K562 (cell line): ENCODE measurements around the gene AGPAT2. TPM values are rescaled to one million over a fixed set of nuclear protein-coding genes. Genes with fewer than 3 reads are reported as not detected.
A peak's percentile ranks its signal among the peaks of the same experiment; 100 is the strongest.

Source experiments
- ATAC-seq: fragments of 200-7000 bp; cut with Tn5 transposase; 3 replicates; pipeline ENCODE4 v1.9.1; 2020; ENCODE audit warnings: moderate library complexity
- BruUV-seq: library from RNA; stranded (reverse); fragments of 400-500 nt; replicated peaks from 2 replicates; lab custom pipeline; 2021; lab: Mats Ljungman, UMichigan
- CTCF ChIA-PET: fragments of 300-600 bp; formaldehyde crosslinking; extraction: SDS; loops from one replicate; lab custom pipeline; 2021; ENCODE audit warnings: low intra/inter-chr PET ratio; lab: Yijun Ruan, JAX
- POLR2A ChIA-PET: fragments of 300-600, 350-650 bp; sonication (Branson Sonifier 250); formaldehyde crosslinking; extraction: SDS; loops from one replicate; lab custom pipeline; 2021; ENCODE audit warnings: antibody characterized with exemption, inconsistent platforms; lab: Yijun Ruan, JAX
- DNase-seq, 4 experiments: peaks; one replicate each; pipeline versions ENCODE4 v3.0.0 to v3.0.0-alpha.2; 2011 to 2018; ENCODE audit warnings: low spot score in 3 of 4, mixed read lengths in 3 of 4; ENCODE audit errors: extremely low read depth in 1 of 4
- FAIRE-seq: peaks from 2 replicates; lab custom pipeline; 2011; peaks lifted over from hg19 to GRCh38; lab: Jason Lieb, UNC
- H2AFZ ChIP-seq: 2 replicates; pipeline ENCODE4 v1.6.0; 2011; ENCODE audit warnings: low read depth, low read length, control low read depth, inconsistent platforms
- H3K27ac ChIP-seq: fragments of 200-600 bp; 3 replicates; pipeline ENCODE4 v1.8.0; 2011; ENCODE audit warnings: low read depth, mild to moderate bottlenecking, control low read depth, inconsistent platforms, low read length, moderate library complexity, mixed read lengths; ENCODE audit errors: extremely low read depth
- H3K27me3 ChIP-seq, 2 experiments: fragments of 300-600 bp in 1 of 2; 2 replicates in 1 of 2; 3 replicates in 1 of 2; pipeline versions ENCODE4 v1.6.0 to v1.8.0; 2011; ENCODE audit warnings: inconsistent platforms in 2 of 2, low read length in 2 of 2, mild to moderate bottlenecking in 1 of 2, mixed read lengths in 1 of 2, moderate library complexity in 1 of 2; ENCODE audit not compliant: control insufficient read depth in 2 of 2, insufficient read depth in 2 of 2
- H3K36me3 ChIP-seq: fragments of 300-600 bp; 3 replicates; pipeline ENCODE4 v1.8.0; 2011; ENCODE audit warnings: mild to moderate bottlenecking, low read length, inconsistent platforms; ENCODE audit not compliant: control insufficient read depth, insufficient read depth
- H3K4me1 ChIP-seq, 2 experiments: fragments of 200-600 bp in 1 of 2; replicated peaks in 1 of 2; 2 replicates in 1 of 2; 3 replicates in 1 of 2; pipeline versions ENCODE4 v1.5.1 to v1.8.0; 2011; ENCODE audit warnings: inconsistent platforms in 2 of 2, low read length in 2 of 2, mild to moderate bottlenecking in 1 of 2, mixed read lengths in 1 of 2, moderate library complexity in 1 of 2; ENCODE audit not compliant: control insufficient read depth in 2 of 2, insufficient read depth in 2 of 2
- H3K4me2 ChIP-seq: 2 replicates; pipeline ENCODE4 v1.6.1; 2011; ENCODE audit warnings: low read length, control low read depth, inconsistent platforms, mixed read lengths; ENCODE audit not compliant: insufficient read depth
- H3K4me3 ChIP-seq: fragments of 200-600 bp; sonication (generic), shearing (Covaris generic); 2 replicates; pipeline ENCODE4 v1.5.1; 2016; ENCODE audit warnings: control low read depth, inconsistent platforms
- H3K79me2 ChIP-seq: fragments of 200-600 bp; 3 replicates; pipeline ENCODE4 v1.8.0; 2011; ENCODE audit warnings: low read length, inconsistent platforms; ENCODE audit not compliant: control insufficient read depth, insufficient read depth
- H3K9ac ChIP-seq, 2 experiments: 2 replicates each; pipeline versions ENCODE4 v1.6.0 to v1.6.1; 2011; ENCODE audit warnings: low read depth in 2 of 2, low read length in 2 of 2, control low read depth in 1 of 2, inconsistent platforms in 1 of 2, mild to moderate bottlenecking in 1 of 2, mixed read lengths in 1 of 2; ENCODE audit not compliant: insufficient read depth in 1 of 2
- H3K9me1 ChIP-seq: one replicate; pipeline ENCODE4 v1.6.0; 2011; ENCODE audit warnings: inconsistent platforms, mild to moderate bottlenecking, low read length, moderate library complexity; ENCODE audit not compliant: control insufficient read depth, insufficient read depth
- H3K9me3 ChIP-seq: replicated peaks from 2 replicates; pipeline ENCODE4 v1.5.1; 2011; ENCODE audit warnings: low read depth, low read length, inconsistent platforms; ENCODE audit not compliant: control insufficient read depth, insufficient read depth
- H4K20me1 ChIP-seq: replicated peaks from 2 replicates; pipeline ENCODE4 v1.6.1; 2011; ENCODE audit warnings: low read length, inconsistent platforms, mixed read lengths; ENCODE audit not compliant: control insufficient read depth, insufficient read depth
- ASH1L ChIP-seq: fragments of 450-650 bp; IDR thresholded peaks from 2 replicates; pipeline ENCODE4 v1.6.1; 2018; ENCODE audit warnings: borderline replicate concordance, mild to moderate bottlenecking, low read depth; ENCODE audit not compliant: partially characterized antibody
- FIP1L1 ChIP-seq: fragments of 200-400 bp; formaldehyde crosslinking; IDR thresholded peaks from 2 replicates; pipeline ENCODE4 v1.6.1; 2018; ENCODE audit warnings: mild to moderate bottlenecking, low read depth, low read length; ENCODE audit not compliant: poor library complexity, severe bottlenecking
- HIVEP1 ChIP-seq: fragments of 250-450 bp; sonication (Bioruptor Pico); IDR thresholded peaks from 2 replicates; pipeline ENCODE4 v1.4.0; 2020; ENCODE audit warnings: mild to moderate bottlenecking
- NKRF ChIP-seq: fragments of 450-650 bp; IDR thresholded peaks from 2 replicates; pipeline ENCODE4 v1.6.1; 2016; ENCODE audit warnings: borderline replicate concordance
- PHTF2 ChIP-seq: fragments of 250-450 bp; sonication (Bioruptor Pico); IDR thresholded peaks from 2 replicates; pipeline ENCODE4 v1.5.0; 2021; ENCODE audit warnings: mild to moderate bottlenecking
- POLR2A ChIP-seq: fragments of 450-650 bp; conservative IDR thresholded peaks from 2 replicates; pipeline ENCODE4 v1.6.1; 2016
- RBM22 ChIP-seq: fragments of 200-400 bp; formaldehyde crosslinking; IDR thresholded peaks from 2 replicates; pipeline ENCODE4 v1.6.1; 2018; ENCODE audit warnings: low read length, low read depth; ENCODE audit not compliant: poor library complexity, severe bottlenecking
- SREBF1 ChIP-seq: fragments of 150-350 bp; IDR thresholded peaks from 2 replicates; pipeline ENCODE4 v1.6.1; 2014; ENCODE audit warnings: antibody characterized with exemption, low read depth, low read length, borderline replicate concordance
- TARDBP ChIP-seq: fragments of 450-650 bp; IDR thresholded peaks from 2 replicates; pipeline ENCODE4 v1.6.1; 2016
- TBL1XR1 ChIP-seq, 2 experiments: IDR thresholded peaks; 2 replicates each; pipeline ENCODE4 v1.6.1; 2012; ENCODE audit warnings: improper control_type of control experiment in 2 of 2, low read length in 2 of 2, mild to moderate bottlenecking in 1 of 2
- ZBTB7A ChIP-seq: IDR thresholded peaks from 2 replicates; pipeline ENCODE4 v1.6.1; 2011; ENCODE audit warnings: low read depth, mild to moderate bottlenecking, low read length, moderate library complexity, borderline replicate concordance; ENCODE audit not compliant: control insufficient read depth
- ZNF121 ChIP-seq: sonication (generic); formaldehyde crosslinking; conservative IDR thresholded peaks from 2 replicates; pipeline ENCODE4 v1.8.0; 2022; ENCODE audit warnings: missing genetic modification reagents
- WGBS: fragments of 100-300 bp; shearing (Covaris generic); methylation state at CpG from one replicate; pipeline ENCODE4 v1.1.6; 2016; ENCODE audit warnings: low coverage, mixed read lengths; ENCODE audit not compliant: insufficient coverage; ENCODE audit errors: missing lambda C conversion rate; 5-methylcytosine and 5-hydroxymethylcytosine counted together
- in situ Hi-C: fragments of 300-500 bp; cut with MboI; formaldehyde crosslinking; loops from 4 replicates; pipeline ENCODE4 v1.15.0; 2018; ENCODE audit warnings: inconsistent platforms, mixed read lengths
- intact Hi-C: fragments of 100-400 bp; cut with micrococcal nuclease; formaldehyde crosslinking; loops from 2 replicates; pipeline ENCODE4 v1.14.2; 2022
- polyA plus RNA-seq, 8 experiments: library from polyadenylated mRNA; depleted of rRNA in 4 of 8; stranded (reverse) in 5 of 8; unstranded in 3 of 8; fragments of >200 nt; fragmentation: Nextera tagmentation in 2 of 8; fragmentation: Illumina TruSeq in 1 of 8; extraction: Ambion mirVana in 2 of 8; extraction: Trizol in 1 of 8; gene quantifications; 2 replicates each; pipeline versions ENCODE4 v1.2.1 to v1.2.3, GENCODE V29; 2011 to 2014; ENCODE audit warnings: inconsistent platforms in 1 of 8, missing spikeins in 1 of 8
- total RNA-seq, 7 experiments: library from RNA; depleted of rRNA in 6 of 7; stranded (reverse); fragments of >200 nt in 6 of 7; fragmentation: Illumina TruSeq in 2 of 7; extraction: Trizol in 2 of 7; gene quantifications; 2 replicates each; pipeline versions ENCODE4 v1.2.1 to v1.2.3, GENCODE V29; 2011 to 2021; ENCODE audit warnings: low replicate concordance in 1 of 7
- TF ChIP-seq, protein P1 (sequence below), 2 experiments: IDR thresholded peaks; 2 replicates each; pipeline ENCODE4 v1.6.1; 2011; ENCODE audit warnings: borderline replicate concordance in 1 of 2, control low read depth in 1 of 2, low read depth in 1 of 2, low read length in 1 of 2, mild to moderate bottlenecking in 1 of 2, mixed read lengths in 1 of 2, moderate library complexity in 1 of 2; ENCODE audit not compliant: insufficient read depth in 1 of 2, insufficient read length in 1 of 2, poor library complexity in 1 of 2, severe bottlenecking in 1 of 2; ENCODE audit errors: extremely low read depth in 1 of 2
- TF ChIP-seq, protein P2 (sequence below): sonication (generic); formaldehyde crosslinking; IDR thresholded peaks from 2 replicates; pipeline ENCODE4 v1.8.0; 2023; ENCODE audit warnings: mild to moderate bottlenecking, missing genetic modification reagents

AGPAT2 gene
- total and polyA plus RNA-seq, 9 of the 15 experiments (the other 6 are each of a cell fraction or from before 2014, with no cell fraction given), result 0.13 to 54.5 (median 23.9) TPM

DNA sequence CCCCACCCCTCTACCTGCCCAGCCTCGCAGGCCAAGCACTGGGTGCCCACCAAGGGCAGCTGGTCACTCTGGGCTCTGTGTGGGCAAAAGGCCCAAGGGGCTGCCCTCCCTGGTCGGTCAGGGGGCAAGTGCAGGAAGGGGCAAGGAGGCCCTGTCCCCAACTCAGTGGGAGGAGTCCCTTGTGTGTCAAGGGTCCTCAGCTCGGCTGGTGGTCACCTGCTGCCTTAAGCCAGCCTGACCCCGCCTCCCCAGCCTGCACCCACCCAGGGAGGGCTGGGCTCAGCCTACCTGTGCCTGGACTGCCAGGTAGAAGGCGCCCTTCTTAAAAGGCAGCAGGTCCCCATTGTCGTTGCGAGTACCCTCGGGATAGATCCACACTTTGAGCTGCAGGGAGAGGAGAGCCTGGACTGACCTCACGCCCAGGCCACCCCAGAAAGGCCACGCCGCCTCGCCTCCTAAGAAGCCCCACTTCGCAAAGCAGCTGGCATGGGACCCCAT is 10.9 kb downstream of the AGPAT2 start:
- FAIRE-seq (no peak), DNase-seq (no peak), ATAC-seq (no peak)
- H3K4me1 ChIP-seq, result peaks cover 11 to 90% of the 10 kb centered on the region in 2 experiments; a peak in 4 of 5 replicates
- intact Hi-C loops, result no loop called here
- ChIA-PET CTCF (no interaction called here), POLR2A (interaction anchor here (0.6 to 2.1 kb wide), 7 partner anchors 10 to 196 kb away, joined by 3 to 10 read pairs (median 3); partner anchors contain the start of gene AGPAT2)
- H3K27ac ChIP-seq, result no peak overlapping the region
- H4K20me1 ChIP-seq, result peaks cover 16% of the 10 kb centered on the region
- in situ Hi-C loops, result no loop called here
- H3K9me1 ChIP-seq, result no peaks in the 10 kb centered on the region
- no peak overlapping the region for H3K4me3 ChIP-seq
- H3K79me2 ChIP-seq, result peaks cover 21% of the 10 kb centered on the region
- no TSS peak for BruUV-seq
- H3K27me3 ChIP-seq, result no peaks in the 10 kb centered on the region
- H3K4me2 ChIP-seq, result no peak overlapping the region
- no peak overlapping the region for H2AFZ ChIP-seq
- WGBS, result 88% methylated on average over 12 of the region's 13 CpGs
- H3K36me3 ChIP-seq, result peaks cover 44% of the 10 kb centered on the region; the same call in 1 of the 3 replicates
- H3K9me3 ChIP-seq, result no peaks in the 10 kb centered on the region
- TF ChIP-seq PHTF2 (CRISPR knock-in tag), result no peak
- no peak for TF ChIP-seq POLR2A
- TF ChIP-seq, protein P1, sequence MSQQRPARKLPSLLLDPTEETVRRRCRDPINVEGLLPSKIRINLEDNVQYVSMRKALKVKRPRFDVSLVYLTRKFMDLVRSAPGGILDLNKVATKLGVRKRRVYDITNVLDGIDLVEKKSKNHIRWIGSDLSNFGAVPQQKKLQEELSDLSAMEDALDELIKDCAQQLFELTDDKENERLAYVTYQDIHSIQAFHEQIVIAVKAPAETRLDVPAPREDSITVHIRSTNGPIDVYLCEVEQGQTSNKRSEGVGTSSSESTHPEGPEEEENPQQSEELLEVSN (IDR thresholded peaks at IDR 0.05; ENCODE audit: borderline replicate concordance in 1 of 2, extremely low read depth in 1 of 2, insufficient read depth in 1 of 2, insufficient read length in 1 of 2, low read depth in 1 of 2, low read length in 1 of 2, poor library complexity in 1 of 2, severe bottlenecking in 1 of 2), result no peak
- TF ChIP-seq RBM22, result peak; percentile 2
- no peak for TF ChIP-seq TARDBP
- TF ChIP-seq ASH1L, result no peak
- peak; percentile 16; the same call in 1 of the 2 replicates for TF ChIP-seq ZBTB7A
- TF ChIP-seq, protein P2, sequence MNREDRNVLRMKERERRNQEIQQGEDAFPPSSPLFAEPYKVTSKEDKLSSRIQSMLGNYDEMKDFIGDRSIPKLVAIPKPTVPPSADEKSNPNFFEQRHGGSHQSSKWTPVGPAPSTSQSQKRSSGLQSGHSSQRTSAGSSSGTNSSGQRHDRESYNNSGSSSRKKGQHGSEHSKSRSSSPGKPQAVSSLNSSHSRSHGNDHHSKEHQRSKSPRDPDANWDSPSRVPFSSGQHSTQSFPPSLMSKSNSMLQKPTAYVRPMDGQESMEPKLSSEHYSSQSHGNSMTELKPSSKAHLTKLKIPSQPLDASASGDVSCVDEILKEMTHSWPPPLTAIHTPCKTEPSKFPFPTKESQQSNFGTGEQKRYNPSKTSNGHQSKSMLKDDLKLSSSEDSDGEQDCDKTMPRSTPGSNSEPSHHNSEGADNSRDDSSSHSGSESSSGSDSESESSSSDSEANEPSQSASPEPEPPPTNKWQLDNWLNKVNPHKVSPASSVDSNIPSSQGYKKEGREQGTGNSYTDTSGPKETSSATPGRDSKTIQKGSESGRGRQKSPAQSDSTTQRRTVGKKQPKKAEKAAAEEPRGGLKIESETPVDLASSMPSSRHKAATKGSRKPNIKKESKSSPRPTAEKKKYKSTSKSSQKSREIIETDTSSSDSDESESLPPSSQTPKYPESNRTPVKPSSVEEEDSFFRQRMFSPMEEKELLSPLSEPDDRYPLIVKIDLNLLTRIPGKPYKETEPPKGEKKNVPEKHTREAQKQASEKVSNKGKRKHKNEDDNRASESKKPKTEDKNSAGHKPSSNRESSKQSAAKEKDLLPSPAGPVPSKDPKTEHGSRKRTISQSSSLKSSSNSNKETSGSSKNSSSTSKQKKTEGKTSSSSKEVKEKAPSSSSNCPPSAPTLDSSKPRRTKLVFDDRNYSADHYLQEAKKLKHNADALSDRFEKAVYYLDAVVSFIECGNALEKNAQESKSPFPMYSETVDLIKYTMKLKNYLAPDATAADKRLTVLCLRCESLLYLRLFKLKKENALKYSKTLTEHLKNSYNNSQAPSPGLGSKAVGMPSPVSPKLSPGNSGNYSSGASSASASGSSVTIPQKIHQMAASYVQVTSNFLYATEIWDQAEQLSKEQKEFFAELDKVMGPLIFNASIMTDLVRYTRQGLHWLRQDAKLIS (CRISPR knock-in tag), result no peak
- peak; percentile 78 for TF ChIP-seq FIP1L1
- TF ChIP-seq HIVEP1 (CRISPR knock-in tag), result no peak
- TF ChIP-seq SREBF1, result no peak
- TF ChIP-seq NKRF, result no peak
- 0 out of 2 replicates have a peak, but pooled peaks have one; percentile 10 for TF ChIP-seq ZNF121 (CRISPR knock-in tag)
- no peak for TF ChIP-seq TBL1XR1 (IDR thresholded peaks at IDR 0.05; ENCODE audit: low read length in 2 of 2)
- peak overlapping the region in 1 of 2 experiments; percentile 24; a peak in 2 of 4 replicates for H3K9ac ChIP-seq
